NCI-H2107 treated with DMSO at 0.1 percent for 48 hours (cell line): ENCODE results near the gene SORT1.
"Not testable (repeated sequence)": the region's sequence is repeated elsewhere in the genome, so short reads cannot be mapped to it uniquely, and the experiment has no call there.

Source experiments
- DNase-seq: peaks from one replicate; lab custom pipeline; 2025; ENCODE audit not compliant: unreplicated experiment; lab: John Stamatoyannopoulos, UW

Gene SORT1

GRCh38 chr1:109383087-109383779 lies 14.5 kb downstream of the SORT1 start:
- DNase-seq = no peak

- DNase-seq = no peak
These were observed 16.1 kb downstream of the SORT1 start for GRCh38 chr1:109381573-109381972.

GRCh38 chr1:109379907-109380306 lies 17.8 kb downstream of the SORT1 start:
- no peak for DNase-seq

GRCh38 chr1:109379422-109379821 lies 18.3 kb downstream of the SORT1 start:
- no peak for DNase-seq

- no peak for DNase-seq
These were observed 20.0 kb downstream of the SORT1 start for GRCh38 chr1:109377698-109378097.

- DNase-seq = not testable (repeated sequence)
These were observed 24.0 kb downstream of the SORT1 start for GRCh38 chr1:109373696-109374095.

GRCh38 chr1:109373126-109373525 lies 24.6 kb downstream of the SORT1 start:
- no peak for DNase-seq

- DNase-seq = no peak
These were observed 25.4 kb downstream of the SORT1 start for GRCh38 chr1:109372281-109372680.

- DNase-seq = no peak
These were observed 26.4 kb downstream of the SORT1 start for GRCh38 chr1:109371341-109371739.

GRCh38 chr1:109370712-109371340 lies 26.9 kb downstream of the SORT1 start:
- no peak for DNase-seq

GRCh38 chr1:109369167-109369746 lies 28.5 kb downstream of the SORT1 start:
- no peak for DNase-seq

GRCh38 chr1:109368464-109368863 lies 29.3 kb downstream of the SORT1 start:
- no peak for DNase-seq

- no peak for DNase-seq
These were observed 30.1 kb downstream of the SORT1 start for GRCh38 chr1:109367626-109368025.

GRCh38 chr1:109365642-109366204 lies 32.0 kb downstream of the SORT1 start:
- no peak for DNase-seq

GRCh38 chr1:109361649-109362048 lies 36.1 kb downstream of the SORT1 start:
- DNase-seq = no peak

GRCh38 chr1:109361069-109361468 lies 36.6 kb downstream of the SORT1 start:
- no peak for DNase-seq

- peak; percentile 5 for DNase-seq
These were observed 40.1 kb downstream of the SORT1 start for GRCh38 chr1:109357616-109358015.

- no peak for DNase-seq
These were observed 40.8 kb downstream of the SORT1 start for GRCh38 chr1:109356915-109357314.

- no peak for DNase-seq
These were observed 41.2 kb downstream of the SORT1 start for GRCh38 chr1:109356505-109356904.

GRCh38 chr1:109354929-109355328 lies 42.8 kb downstream of the SORT1 start:
- DNase-seq = no peak

- DNase-seq = no peak
These were observed 46.3 kb downstream of the SORT1 start for GRCh38 chr1:109351457-109351856.

GRCh38 chr1:109350655-109351054 lies 47.1 kb downstream of the SORT1 start:
- DNase-seq = no peak
